ENCODE measurements around the gene RNF223.
"Not testable (repeated sequence)": the region's sequence is repeated elsewhere in the genome, so short reads cannot be mapped to it uniquely, and the experiment has no call there.

Gene RNF223

DNA sequence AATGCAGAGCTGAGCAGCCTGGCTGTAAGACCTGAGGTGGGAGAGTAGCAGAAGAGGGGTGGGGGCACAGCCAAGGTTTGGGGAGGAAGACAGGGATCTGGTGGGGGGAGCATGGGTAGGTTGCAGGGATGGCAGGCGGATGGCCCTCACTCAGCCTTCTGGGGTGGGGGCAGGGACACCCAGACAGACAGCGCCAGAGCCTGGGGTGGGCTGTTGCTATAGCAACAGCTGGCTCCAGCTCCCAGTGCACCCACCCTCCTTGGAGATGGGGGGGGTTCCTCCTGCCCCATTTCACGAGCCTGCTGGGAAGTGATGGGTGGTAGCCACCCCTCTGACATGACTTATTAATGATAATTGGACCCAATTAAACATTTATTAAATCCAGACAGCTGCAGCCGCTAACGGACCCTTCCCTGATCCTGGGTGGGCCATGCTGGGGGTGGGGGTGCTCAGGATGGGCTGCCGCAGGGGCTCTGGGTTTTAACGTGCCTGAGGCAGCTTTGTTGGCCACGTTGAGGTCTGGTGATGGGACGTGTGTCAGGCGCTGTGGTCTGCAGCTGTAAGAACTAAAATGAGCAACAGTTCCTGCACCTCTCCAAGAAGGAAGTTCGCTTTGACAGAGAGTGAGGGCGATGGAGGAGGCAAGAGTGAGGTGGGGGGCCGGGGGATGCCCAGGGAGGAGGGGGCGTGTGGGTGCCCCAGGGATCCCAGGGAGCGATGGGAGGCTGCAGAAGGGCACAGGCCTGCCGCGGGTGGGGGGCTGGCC is 34.8 kb downstream of the RNF223 start:
- in situ Hi-C loops (cut with MboI; ENCODE audit: low pct_unique_long_range_greater_than_20kb, low sequenced_read_pairs), result no loop called here
- DNase-seq, result peak; percentile 28

DNA sequence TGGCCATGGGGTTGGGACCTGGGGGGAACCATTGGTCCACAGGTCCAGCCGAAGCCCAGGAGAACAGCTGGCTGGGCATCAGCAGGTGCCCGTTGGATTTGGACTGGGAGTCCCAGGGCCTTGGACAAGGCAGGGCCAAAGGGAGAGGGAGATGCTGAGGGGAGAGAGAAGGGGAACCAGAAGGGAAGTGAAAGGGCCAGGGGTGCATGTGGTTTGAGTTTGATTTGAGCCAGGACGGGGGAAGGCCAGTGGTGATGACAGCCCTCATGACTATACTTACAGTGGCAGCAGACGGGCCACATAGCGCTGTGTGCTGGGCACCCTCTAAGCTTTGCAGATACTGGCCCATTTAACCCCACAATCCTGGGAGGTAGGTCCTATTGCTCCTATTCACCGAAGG is 35.4 kb downstream of the RNF223 start:
- peak; percentile 45 for DNase-seq
- in situ Hi-C loops (cut with MboI; ENCODE audit: low pct_unique_long_range_greater_than_20kb, low sequenced_read_pairs), result no loop called here

DNA sequence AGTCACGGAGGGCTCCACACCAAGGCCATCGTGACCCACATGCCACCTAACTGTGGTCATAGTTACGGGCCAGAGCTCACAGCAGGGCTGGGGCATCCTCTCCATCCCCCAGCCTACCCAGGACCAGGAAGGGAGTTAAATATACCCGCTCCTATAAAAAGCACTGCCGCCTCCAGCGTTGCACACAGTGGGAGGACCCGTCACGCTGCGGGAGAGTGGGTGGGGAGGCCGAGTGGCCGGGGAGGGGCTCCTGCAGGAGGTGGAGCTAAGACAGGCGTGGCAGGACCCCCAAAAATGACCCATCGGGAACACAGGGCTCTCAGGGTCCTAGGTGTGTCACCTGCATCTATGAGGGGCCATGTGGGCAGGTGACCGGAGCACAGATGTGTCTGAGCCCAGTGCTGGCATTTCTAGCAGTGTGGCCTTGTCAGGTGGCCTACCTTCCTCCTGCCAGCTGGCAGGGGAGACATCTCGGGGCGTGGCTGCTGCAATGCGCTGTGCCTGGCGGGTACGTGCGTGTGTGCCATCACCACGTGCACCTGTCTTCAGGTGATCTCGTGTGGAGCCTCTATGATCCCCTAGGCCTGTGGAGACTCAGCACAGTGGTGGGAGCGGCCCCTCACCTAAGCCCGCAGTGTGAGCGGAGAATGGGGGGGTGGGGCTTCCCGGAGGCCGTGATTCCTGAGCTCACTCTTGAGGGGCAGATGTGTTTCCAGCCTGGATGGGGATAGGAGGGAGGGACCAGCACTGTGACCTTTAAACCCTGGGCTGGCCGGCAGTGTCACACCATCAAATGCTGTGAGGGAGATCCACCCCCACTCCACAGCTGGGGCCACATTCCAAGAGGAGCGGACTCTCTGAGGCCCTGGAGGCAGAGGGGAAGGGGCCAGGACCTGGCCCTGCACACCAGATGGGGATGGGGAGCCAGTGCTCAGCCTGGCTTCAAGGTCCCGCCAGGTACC is 36.5 kb downstream of the RNF223 start:
- in situ Hi-C loops (cut with MboI; ENCODE audit: low pct_unique_long_range_greater_than_20kb, low sequenced_read_pairs), result no loop called here
- no peak for DNase-seq

DNA sequence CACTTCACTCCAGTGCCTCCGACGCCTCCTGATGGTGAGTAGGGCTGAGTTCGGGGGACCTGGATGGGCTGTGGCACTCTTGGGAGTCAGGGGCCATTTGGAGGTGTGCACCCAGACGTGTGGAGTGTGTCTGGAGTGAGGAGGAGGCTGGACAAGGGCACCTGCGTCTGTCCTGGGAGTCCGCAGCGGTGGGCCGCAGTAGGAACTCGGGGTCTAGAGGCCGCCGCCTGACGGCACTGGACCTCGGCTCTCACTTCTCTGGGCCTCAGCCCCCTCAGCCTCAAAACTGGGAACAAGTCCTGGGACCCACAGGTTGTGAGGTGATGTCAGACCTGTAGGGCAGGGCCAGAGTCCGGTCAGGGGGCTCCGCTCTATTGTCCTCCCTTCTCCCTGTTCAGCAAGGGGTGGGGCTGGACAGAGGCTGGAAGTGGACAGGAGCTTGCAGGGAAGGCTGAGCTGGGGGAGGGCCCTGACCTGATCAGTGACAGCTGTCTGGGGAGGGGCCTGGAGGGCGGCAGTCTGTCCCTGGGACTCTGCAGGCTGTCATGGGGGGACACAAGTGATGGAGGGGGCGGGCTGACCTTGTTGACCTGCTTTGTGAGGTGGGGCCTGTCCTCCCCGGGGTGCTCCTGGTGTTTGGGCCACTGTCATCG is 38.7 kb downstream of the RNF223 start:
- in situ Hi-C loops (cut with MboI; ENCODE audit: low pct_unique_long_range_greater_than_20kb, low sequenced_read_pairs), result no loop called here
- no peak for DNase-seq

DNA sequence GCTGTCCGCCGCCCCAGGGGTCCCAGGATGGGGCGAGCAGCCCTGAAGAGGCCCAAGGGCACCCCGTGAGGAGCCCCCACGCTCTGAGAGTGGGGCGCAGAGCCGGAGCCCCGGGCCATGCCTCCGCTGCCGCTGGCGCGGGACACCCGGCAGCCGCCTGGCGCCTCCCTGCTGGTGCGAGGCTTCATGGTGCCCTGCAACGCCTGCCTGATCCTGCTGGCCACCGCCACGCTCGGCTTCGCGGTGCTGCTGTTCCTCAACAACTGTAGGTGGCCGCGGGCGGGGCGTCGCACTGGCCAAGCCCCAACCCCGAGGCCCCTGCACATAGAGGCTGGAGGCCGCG is 39.7 kb downstream of the RNF223 start:
- in situ Hi-C loops (cut with MboI; ENCODE audit: low pct_unique_long_range_greater_than_20kb, low sequenced_read_pairs), result no loop called here
- no peak for DNase-seq

DNA sequence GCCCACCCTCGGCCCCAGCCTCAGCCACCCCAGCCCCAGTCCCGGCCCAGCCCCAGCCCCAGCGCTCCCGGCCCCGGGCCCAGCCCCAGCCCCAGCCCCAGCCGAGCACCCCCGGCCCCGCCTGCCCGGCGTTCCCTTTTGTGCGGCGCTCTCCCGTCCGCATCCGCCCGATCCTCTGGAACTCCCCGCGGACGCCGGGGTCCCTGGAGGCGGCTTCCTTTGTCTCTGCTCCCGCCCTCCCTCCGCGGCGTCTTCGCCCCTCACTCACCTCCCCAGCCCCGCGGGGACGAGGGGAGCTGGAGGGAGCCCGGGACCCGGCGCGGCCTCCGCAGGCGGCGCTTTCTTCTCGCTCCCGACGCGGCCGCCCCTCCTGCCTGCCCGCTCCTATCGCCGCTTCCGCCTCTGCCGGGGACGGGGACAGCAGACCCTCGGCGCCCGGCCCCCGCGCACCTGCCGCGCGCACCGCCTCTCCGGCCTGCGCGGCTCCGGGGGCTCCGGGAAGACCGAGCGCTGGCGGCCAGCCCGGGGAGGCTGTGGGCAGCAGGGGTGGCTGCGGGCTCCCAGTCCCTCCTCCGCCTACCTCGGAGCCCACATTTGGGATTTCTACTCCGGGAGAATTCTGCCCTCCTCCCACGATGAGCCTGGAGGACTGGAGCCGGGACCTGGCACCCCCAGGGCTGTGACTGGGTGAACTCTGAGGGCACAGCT is 40.2 kb downstream of the RNF223 start:
- DNase-seq, result no peak
- in situ Hi-C loops (cut with MboI; ENCODE audit: low pct_unique_long_range_greater_than_20kb, low sequenced_read_pairs), result no loop called here

DNA sequence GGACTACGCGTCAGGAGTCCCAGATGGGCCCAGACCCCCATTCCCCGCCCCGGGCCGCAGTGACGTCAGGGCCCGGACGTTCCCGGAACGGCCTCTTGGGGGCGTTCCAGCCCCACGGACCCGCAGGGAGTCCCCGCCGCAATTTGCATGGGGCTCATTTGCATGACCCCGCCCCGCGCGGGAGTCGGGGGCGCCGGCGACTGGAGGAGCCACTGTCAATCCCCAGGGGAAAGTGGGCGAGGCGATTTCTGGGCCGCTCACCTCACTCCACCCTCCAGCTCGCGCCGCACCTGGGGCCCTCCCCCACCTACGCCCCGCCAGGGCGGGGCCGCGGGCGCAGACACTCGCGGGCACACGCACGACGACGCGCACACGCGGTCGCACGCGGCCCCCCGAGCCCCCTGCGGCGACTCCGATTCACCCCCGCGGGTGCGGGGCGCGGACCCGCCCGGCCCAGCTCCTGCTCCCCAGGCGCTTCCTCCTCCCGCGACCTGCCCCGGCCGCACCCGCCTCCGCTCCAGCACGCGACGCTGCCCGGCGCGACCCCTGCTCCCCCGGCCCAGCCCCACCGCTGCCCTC is 41.0 kb downstream of the RNF223 start:
- peak; percentile 95 for DNase-seq
- in situ Hi-C loops (cut with MboI; ENCODE audit: low pct_unique_long_range_greater_than_20kb, low sequenced_read_pairs), result no loop called here

DNA sequence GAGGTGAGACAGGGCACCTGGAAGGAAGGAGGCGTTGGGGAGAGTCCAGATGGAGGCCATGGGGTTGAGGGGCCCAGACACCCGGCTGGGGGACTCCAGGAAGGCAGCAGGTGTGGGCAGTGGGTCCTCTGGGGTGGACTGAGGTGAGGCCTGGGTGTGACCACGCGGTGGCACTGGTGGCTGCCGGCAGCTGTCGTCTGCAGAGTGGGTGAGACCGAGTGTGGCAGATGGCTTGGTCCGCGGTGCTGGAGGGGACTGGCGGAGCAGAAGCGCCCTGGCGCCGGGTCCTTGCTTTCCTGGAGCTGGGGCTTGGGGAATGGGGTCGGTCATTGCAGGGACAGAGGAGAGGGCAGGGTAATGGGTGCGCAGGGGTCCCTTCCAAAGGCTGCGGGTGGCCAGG is 41.7 kb downstream of the RNF223 start:
- in situ Hi-C loops (cut with MboI; ENCODE audit: low pct_unique_long_range_greater_than_20kb, low sequenced_read_pairs), result no loop called here
- no peak for DNase-seq

DNA sequence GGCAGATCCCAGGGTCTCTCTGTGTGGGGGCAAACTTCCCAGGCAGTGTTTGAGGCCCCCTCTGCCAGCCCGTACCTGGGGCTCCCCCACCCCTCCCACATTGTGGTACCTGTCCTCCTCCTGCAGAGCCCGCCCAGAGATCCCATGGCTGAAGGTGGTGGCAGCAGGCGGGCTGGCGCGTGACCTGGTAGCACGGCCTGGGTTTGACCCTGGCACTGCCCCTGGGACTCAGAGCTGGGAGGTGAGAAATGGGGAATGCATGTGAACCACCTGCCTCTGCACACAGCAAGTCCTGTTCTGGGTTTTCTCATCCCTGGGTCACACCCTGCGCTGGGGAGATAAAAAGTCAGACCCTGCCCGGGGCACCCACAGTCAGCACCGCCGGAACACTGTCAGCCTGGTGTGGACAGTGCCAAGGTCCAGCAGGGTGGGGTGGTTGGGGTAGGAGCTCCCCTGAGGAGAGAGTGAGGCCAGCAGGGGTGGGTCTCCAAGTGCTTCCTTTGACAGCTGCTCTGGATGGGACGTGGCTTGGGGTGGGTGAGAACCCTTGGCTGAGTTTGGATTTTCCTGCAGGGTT is 42.4 kb downstream of the RNF223 start:
- in situ Hi-C loops (cut with MboI; ENCODE audit: low pct_unique_long_range_greater_than_20kb, low sequenced_read_pairs), result no loop called here

DNA sequence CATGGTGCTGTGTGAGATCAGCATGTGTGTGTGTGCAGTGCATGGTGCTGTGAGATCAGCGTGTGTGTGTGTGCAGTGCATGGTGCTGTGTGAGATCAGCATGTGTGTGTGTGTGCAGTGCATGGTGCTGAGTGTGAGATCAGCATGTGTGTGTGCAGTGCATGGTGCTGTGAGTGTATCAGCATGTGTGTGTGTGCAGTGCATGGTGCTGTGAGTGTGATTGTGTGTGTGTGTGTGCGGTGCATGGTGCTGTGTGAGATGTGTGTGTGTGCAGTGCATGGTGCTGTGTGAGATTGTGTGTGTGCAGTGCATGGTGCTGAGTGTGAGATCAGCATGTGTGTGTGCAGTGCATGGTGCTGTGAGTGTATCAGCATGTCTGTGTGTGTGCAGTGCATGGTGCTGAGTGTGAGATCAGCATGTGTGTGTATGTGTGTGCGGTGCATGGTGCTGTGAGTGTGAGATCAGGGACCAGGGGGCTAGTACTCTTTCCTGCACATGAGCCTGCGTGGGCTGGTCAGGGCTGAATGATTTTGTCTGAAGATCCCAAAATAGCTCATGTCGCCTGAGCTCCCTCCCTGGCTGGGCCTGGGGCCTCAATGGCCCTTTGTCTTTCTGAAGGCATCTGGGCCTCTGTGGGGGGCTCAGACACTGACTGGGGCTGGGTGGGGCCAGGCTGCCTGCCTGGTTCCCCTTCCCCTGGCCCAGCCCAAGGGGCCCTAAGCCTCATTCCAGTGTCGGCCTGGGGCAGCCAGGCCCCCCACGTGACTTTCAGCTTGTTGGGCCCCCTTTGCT is 43.0 kb downstream of the RNF223 start:
- DNase-seq, result peak; percentile 23
- in situ Hi-C loops (cut with MboI; ENCODE audit: low pct_unique_long_range_greater_than_20kb, low sequenced_read_pairs), result not testable (repeated sequence)

More for the DNA sequence above, 42.4 kb downstream of the RNF223 start:
- DNase-seq, result no peak

DNA sequence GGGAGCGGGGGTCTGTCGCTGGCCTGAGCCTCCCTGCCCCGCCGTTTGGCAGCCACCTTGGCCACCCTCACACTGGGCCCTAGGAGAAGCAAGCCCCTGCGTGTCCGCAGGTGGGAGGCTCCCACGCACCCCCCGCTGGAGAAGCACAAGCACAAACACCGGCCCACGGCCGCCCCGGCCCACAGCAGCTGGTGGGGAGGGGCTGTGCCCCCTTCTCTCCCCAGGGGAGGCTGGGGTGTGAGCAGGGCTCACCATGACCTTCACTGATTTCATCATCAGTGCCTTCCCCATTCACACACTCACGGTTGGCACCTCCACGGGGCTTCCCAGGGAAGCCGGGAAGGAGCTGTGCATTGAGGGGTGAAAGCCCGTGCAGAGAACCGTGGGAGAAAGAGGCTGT is 46.3 kb downstream of the RNF223 start:
- DNase-seq, result no peak
- in situ Hi-C loops (cut with MboI; ENCODE audit: low pct_unique_long_range_greater_than_20kb, low sequenced_read_pairs), result no loop called here

DNA sequence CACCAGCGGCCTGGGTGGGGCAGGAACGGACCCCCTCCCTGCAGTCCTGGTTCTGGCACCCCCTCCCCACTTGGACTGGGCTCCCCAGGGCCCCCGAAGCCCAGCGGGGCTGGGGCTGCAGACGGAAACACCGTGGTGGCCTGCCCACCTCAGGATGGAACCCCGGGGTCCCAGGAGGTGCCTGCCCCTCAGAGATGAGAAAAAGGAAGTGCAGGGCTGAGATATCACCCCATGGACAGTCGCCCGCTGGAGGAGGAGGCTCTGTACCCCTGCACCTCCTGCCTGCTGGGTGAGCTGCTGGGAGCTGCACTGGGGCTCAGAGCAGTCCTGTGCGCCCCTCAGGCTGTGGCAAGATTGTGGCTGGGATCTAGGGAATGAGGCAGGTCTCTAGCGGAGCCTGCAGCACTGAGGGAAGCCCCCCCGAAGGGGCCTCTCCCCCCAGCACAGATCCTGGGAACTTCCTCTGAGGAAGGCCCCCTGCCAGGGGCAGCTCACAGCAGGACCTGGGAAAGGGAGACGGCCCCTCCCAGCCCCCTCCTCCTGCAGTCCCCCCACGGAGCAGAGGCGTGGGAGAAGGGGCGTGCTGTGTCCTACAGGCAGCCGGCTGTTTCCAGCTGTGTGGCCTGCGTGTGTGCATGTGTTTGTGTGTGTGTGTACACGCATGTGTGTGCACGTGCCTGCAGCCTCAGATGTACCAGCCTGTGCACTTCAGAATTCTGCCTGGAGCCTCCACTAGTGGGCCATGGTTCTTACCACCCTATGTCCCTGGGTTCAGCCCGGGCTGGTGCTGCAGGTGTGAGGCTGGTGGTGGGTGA is 47.3 kb downstream of the RNF223 start:
- in situ Hi-C loops (cut with MboI; ENCODE audit: low pct_unique_long_range_greater_than_20kb, low sequenced_read_pairs), result no loop called here
- no peak for DNase-seq

DNA sequence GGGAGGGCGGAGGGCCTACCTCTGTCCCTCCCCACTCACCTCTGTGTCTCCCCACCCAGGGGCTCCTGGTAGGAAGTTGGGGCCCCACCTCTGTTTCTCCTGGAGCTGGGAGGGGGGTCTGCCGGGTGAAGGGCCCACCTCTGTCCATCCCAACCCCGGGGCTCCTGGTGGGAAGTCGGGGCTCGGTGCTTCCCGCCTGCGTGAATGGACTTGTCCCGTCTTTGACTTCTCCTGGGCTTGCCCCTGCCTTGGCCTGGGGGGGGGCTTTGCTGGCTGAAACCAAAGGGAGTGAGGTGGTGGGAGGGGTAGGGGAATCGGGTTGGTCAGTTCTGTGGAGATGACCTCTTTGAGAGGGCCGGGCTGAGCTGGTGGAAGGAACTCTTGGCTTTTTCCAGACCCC is 48.4 kb downstream of the RNF223 start:
- DNase-seq, result no peak
- in situ Hi-C loops (cut with MboI; ENCODE audit: low pct_unique_long_range_greater_than_20kb, low sequenced_read_pairs), result no loop called here

DNA sequence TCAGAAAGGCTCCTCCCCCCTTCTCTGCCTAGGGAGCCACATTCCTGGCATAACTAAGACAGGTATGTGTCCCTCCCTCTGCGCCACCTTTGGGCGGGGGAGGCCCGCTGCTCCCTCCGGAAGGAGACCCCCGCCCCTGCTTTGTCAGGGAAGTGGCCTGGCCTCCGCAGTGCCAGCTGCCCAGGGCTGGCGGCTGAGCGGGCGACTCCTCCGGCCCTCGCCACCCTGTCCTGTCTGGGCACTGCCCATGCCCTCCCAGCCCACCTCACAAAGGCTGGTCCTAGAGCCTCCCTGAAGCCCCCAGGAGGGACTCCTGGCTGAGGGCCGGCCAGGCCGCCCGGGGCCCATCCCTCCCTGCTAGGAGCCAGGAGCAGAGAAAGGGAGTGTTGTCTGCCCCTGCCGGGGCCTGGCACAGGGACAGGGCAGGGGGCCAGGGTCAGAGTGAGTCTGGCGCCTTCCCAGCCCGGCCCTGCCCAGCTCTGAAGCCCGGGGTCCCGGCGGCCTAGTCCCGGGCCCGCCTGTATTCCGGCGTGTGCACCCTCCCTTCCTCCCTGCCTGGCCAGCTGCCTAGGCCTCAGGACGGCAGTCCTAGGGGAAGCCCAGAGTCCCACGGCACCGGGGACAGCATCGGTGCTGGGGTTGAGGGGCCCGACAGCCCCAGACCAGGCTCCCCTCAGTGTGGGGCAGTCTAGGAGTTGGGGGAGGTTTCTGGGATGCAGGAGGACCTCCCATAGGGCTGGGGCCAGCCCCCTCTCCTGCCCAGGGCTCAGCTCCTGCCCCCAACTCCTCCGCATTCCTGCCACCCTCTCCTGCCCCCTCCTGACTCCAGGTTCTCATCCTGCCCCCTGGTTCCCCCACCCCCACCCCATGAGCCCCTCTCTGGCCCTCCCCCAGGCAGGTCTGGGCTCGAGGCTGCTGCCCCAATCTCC is 49.1 kb downstream of the RNF223 start:
- in situ Hi-C loops (cut with MboI; ENCODE audit: low pct_unique_long_range_greater_than_20kb, low sequenced_read_pairs), result no loop called here
- no peak for DNase-seq

DNA sequence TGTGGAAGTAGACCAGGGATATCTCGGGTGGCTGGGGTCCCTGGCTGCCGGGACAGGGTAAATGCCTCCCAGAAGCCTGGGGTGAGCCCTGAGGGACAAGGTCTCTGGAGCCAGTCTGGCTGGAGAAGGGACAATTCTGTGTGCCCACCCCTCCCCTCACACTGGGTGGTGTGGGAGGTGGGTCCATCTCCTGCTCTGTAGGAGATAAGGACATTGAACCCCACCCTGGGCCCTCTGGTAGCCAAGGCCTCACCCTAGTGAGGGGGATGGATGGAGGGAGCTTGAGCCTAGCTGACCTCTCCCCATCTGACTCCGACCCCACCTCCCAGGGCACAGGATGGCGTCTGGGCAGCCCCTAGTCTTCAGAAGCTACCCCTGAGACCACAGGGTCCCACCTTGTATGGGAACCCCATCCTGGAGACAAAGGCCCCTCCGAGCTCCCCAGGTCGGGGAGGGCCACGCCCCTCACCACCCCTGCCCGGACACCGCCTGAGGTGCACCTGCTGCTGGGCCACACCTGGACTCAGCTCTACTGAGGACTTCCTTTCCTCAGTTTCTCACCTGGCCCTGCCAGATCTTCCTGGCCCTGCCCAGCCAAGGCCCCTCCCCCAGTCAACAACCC is 49.8 kb downstream of the RNF223 start:
- in situ Hi-C loops (cut with MboI; ENCODE audit: low pct_unique_long_range_greater_than_20kb, low sequenced_read_pairs), result no loop called here
- no peak for DNase-seq

DNA sequence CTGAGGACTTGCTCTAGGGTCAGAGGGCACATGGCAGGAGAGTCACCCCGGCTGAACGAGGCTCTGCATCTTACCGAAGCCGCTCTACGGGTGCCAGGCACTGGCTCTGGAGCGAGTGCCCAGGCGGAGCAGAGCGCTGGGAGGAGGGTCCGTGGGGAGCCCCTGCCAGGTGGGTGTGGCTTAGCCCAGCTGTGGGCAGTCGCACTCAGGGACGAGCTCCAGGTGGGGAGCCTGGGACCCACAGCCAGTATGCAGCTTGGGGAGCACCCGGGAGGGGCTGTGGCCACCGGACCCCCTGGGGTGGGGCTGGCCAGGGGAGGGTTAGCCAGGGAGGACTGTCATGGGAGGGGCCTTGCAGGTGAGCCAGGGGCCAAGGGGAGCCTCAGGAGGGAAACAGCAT is 50.4 kb downstream of the RNF223 start:
- no peak for DNase-seq
- in situ Hi-C loops (cut with MboI; ENCODE audit: low pct_unique_long_range_greater_than_20kb, low sequenced_read_pairs), result no loop called here
